Glomerular endothelial cell (primary cell): ENCODE results near the gene LCN9. TPM values are rescaled to one million over a fixed set of nuclear protein-coding genes. Genes with fewer than 3 reads are reported as not detected.
"Not testable (repeated sequence)": the region's sequence is repeated elsewhere in the genome, so short reads cannot be mapped to it uniquely, and the experiment has no call there.

Experiments used
- DNase-seq: peaks from one replicate; pipeline ENCODE4 v3.0.0-alpha.2; 2011; ENCODE audit warnings: low read depth, low spot score; ENCODE audit errors: extremely low read depth
- total RNA-seq: library from RNA; depleted of rRNA; stranded (reverse); fragments of >200 nt; gene quantifications from 2 replicates; pipeline ENCODE4 v1.2.3, GENCODE V29; 2015

The LCN9 gene
- total RNA-seq, 1 donor from 2014 or later, result not detected

- DNase-seq, result no peak
Measured at GRCh38 chr9:135670721-135671590, 7.8 kb downstream of the LCN9 start.

- no peak for DNase-seq
Measured at GRCh38 chr9:135671591-135672041, 8.5 kb downstream of the LCN9 start.

- not testable (repeated sequence) for DNase-seq
Measured at GRCh38 chr9:135672786-135673185, 9.7 kb downstream of the LCN9 start.

- no peak for DNase-seq
Measured at GRCh38 chr9:135673941-135674340, 10.8 kb downstream of the LCN9 start.

- DNase-seq, result no peak
Measured at GRCh38 chr9:135674977-135675376, 11.9 kb downstream of the LCN9 start.

GRCh38 chr9:135676891-135677290, 13.8 kb downstream of the LCN9 start:
- DNase-seq, result no peak

- DNase-seq, result no peak
Measured at GRCh38 chr9:135677641-135678168, 14.6 kb downstream of the LCN9 start.

GRCh38 chr9:135678236-135679017, 15.3 kb downstream of the LCN9 start:
- no peak for DNase-seq

- DNase-seq, result no peak
Measured at GRCh38 chr9:135680056-135680455, 16.9 kb downstream of the LCN9 start.

- DNase-seq, result no peak
Measured at GRCh38 chr9:135681161-135681560, 18.1 kb downstream of the LCN9 start.

- no peak for DNase-seq
Measured at GRCh38 chr9:135683401-135684034, 20.4 kb downstream of the LCN9 start.

GRCh38 chr9:135684691-135685090, 21.6 kb downstream of the LCN9 start:
- DNase-seq, result no peak

GRCh38 chr9:135687216-135687615, 24.1 kb downstream of the LCN9 start:
- no peak for DNase-seq

- DNase-seq, result no peak
Measured at GRCh38 chr9:135689011-135689410, 25.9 kb downstream of the LCN9 start.

GRCh38 chr9:135690836-135691570, 27.9 kb downstream of the LCN9 start:
- no peak for DNase-seq

- no peak for DNase-seq
Measured at GRCh38 chr9:135692410-135692809, 29.3 kb downstream of the LCN9 start.

- no peak for DNase-seq
Measured at GRCh38 chr9:135693265-135693664, 30.2 kb downstream of the LCN9 start.

GRCh38 chr9:135693771-135694170, 30.7 kb downstream of the LCN9 start:
- DNase-seq, result no peak

GRCh38 chr9:135694414-135694813, 31.3 kb downstream of the LCN9 start:
- no peak for DNase-seq

- no peak for DNase-seq
Measured at GRCh38 chr9:135695036-135695435, 31.9 kb downstream of the LCN9 start.
